Kidney (tissue), 14 donors: ENCODE measurements around the gene GALNT9. TPM values are rescaled to one million over a fixed set of nuclear protein-coding genes. Genes with fewer than 3 reads are reported as not detected.

Source experiments
- DNase-seq, 5 donors: peaks; one replicate each; pipeline ENCODE4 v3.0.0-alpha.2; 2013 to 2020
- FAIRE-seq: peaks from 2 replicates; lab custom pipeline; 2012; peaks lifted over from hg19 to GRCh38; lab: Jason Lieb, UNC
- H3K27ac ChIP-seq, 2 donors: one replicate each; pipeline ENCODE4 v1.7.0; 2013; ENCODE audit warnings: low read depth in 2 of 2, low read length in 2 of 2, inconsistent platforms in 1 of 2
- H3K27me3 ChIP-seq: one replicate; pipeline ENCODE4 v1.7.1; 2013; ENCODE audit warnings: low read length, inconsistent platforms; ENCODE audit not compliant: control insufficient read depth, insufficient read depth
- H3K36me3 ChIP-seq, 3 donors: one replicate each; pipeline versions ENCODE4 v1.7.0 to v1.7.1; 2013; ENCODE audit warnings: low read length in 3 of 3, control low read depth in 1 of 3, inconsistent platforms in 1 of 3; ENCODE audit not compliant: insufficient read depth in 3 of 3, control insufficient read depth in 2 of 3
- H3K4me1 ChIP-seq, 3 donors: one replicate each; pipeline versions ENCODE4 v1.7.0 to v1.7.1; 2013; ENCODE audit warnings: low read length in 3 of 3, inconsistent platforms in 1 of 3, low read depth in 1 of 3; ENCODE audit not compliant: control insufficient read depth in 2 of 3, insufficient read depth in 2 of 3
- H3K4me3 ChIP-seq, 3 donors: one replicate each; pipeline versions ENCODE4 v1.7.0 to v1.8.1; 2013; ENCODE audit warnings: low read length in 3 of 3, control low read depth in 1 of 3, inconsistent platforms in 1 of 3
- H3K9ac ChIP-seq, 3 donors: one replicate each; pipeline versions ENCODE4 v1.7.0 to v1.7.1; 2013; ENCODE audit warnings: low read length in 3 of 3, control low read depth in 1 of 3, inconsistent platforms in 1 of 3
- H3K9me3 ChIP-seq, 3 donors: one replicate each; pipeline versions ENCODE4 v1.7.0 to v1.7.1; 2013; ENCODE audit warnings: low read length in 3 of 3, control low read depth in 1 of 3, inconsistent platforms in 1 of 3; ENCODE audit not compliant: control insufficient read depth in 2 of 3, insufficient read depth in 1 of 3
- CTCF ChIP-seq: IDR thresholded peaks from 3 replicates; pipeline ENCODE4 v1.5.1; 2012; ENCODE audit warnings: mild to moderate bottlenecking, moderate library complexity, borderline replicate concordance; ENCODE audit not compliant: insufficient read depth; ENCODE audit errors: extremely low read depth
- intact Hi-C: fragments of 100-400 bp; cut with DNase I; formaldehyde crosslinking; loops from one replicate; pipeline ENCODE4 v1.11.1; 2022
- polyA plus RNA-seq: library from polyadenylated mRNA; stranded (reverse); fragments of 350-450 nt; fragmentation: Illumina TruSeq; extraction: RNeasy Lipid Tissue Mini Kit (QIAGEN cat#74804); gene quantifications from one replicate; pipeline ENCODE4 v1.2.3, GENCODE V29; 2014; ENCODE audit warnings: low read depth, low replicate concordance; ENCODE audit not compliant: insufficient read depth
- total RNA-seq: library from RNA; stranded (reverse); fragmentation: NEBNext Ultra II Directional; extraction: Animal tissue kit (Norgen Biotek cat#: 25700); gene quantifications from one replicate; pipeline ENCODE4 v1.2.1, GENCODE V29; 2021
- donor health status: control.
- donor health status: control.
- donor health status: control.
- donor health status: control.
- donor health status: control.
- donor health status: DM: yes; HTN: yes; CAD: no.
- donor health status: Normal renal cell carcinoma (clear cell type).

GALNT9 gene
- total and polyA plus RNA-seq, 2 donors from 2014 or later, result 4.8 to 20.7 TPM

GRCh38 chr12:132316497-132317232, 12.7 kb downstream of the GALNT9 start:
- H3K27me3 ChIP-seq, result no peaks in the 10 kb centered on the region
- FAIRE-seq, result no peak

DNA sequence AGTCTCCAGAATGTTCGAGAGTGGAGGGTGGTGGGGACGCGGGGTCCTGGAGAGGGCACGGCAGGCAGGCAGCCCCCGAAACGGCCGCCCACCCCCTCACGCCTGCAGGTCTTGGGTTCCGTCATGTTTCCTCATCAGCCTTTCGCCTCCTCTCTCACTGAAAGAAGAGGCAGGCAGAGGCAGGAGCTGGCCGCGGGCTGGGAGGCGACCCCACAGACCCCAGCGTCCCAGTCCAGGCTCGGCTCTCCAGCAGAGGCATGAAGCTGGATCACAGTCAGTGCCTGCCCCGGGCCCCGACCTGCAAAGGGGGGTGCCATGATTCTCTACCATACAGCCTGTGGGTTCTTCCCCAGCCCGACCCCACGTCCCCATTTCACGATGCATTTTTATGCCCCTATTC, 13.4 kb downstream of the GALNT9 start:
- peak in 1 of 5 donors; percentile 37 for DNase-seq
- no peak for FAIRE-seq

More at GRCh38 chr12:132316497-132317232, 12.7 kb downstream of the GALNT9 start:
- intact Hi-C loops, result no loop called here
- Histone ChIP-seq H3K9me3 (peaks cover 0 to 6% (median 0%) of the 10 kb centered on the region in 3 donors), H3K9ac (no peak overlapping the region), H3K27ac (no peak overlapping the region), H3K4me3 (no peak overlapping the region), H3K4me1 (no peaks in the 10 kb centered on the region), H3K36me3 (no peaks in the 10 kb centered on the region)
- peak in 1 of 5 donors; percentile 43 for DNase-seq
- TF ChIP-seq CTCF, result no peak

DNA sequence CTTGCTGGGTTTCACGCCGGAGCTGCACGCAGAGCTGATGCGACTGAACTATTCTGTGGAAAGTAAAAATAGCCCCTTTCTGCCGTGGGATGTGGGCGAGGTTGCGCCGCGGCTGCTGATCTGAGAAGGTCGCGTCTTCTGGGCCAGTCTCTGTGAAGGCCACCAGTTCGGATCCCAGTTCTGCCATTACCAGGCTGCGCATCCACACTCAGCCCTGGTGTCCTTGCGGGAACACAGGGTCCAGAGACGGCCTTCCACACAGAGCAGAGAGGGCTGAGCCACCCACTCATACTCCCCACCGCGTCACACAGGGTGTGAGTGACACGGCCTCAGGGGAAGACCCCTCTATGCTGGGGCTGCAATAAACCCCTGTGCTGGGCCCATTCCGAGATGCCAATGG, 13.9 kb downstream of the GALNT9 start:
- Histone ChIP-seq H3K36me3 (no peaks in the 10 kb centered on the region), H3K27me3 (no peaks in the 10 kb centered on the region), H3K9ac (no peak overlapping the region), H3K27ac (no peak overlapping the region), H3K4me3 (no peak overlapping the region), H3K4me1 (no peaks in the 10 kb centered on the region), H3K9me3 (peaks cover 0 to 11% (median 0%) of the 10 kb centered on the region in 3 donors)
- intact Hi-C loops, result no loop called here
- no peak for TF ChIP-seq CTCF
- no peak for FAIRE-seq
- DNase-seq, result peak in 1 of 5 donors; percentile 36

More for the DNA sequence above, 13.4 kb downstream of the GALNT9 start:
- Histone ChIP-seq H3K27ac (no peak overlapping the region), H3K9ac (no peak overlapping the region), H3K9me3 (peaks cover 0 to 11% (median 0%) of the 10 kb centered on the region in 3 donors), H3K36me3 (no peaks in the 10 kb centered on the region), H3K27me3 (no peaks in the 10 kb centered on the region), H3K4me3 (no peak overlapping the region), H3K4me1 (no peaks in the 10 kb centered on the region)
- intact Hi-C loops, result no loop called here
- no peak for TF ChIP-seq CTCF
